Measurements from ENCODE around the gene PALM2AKAP2.
A peak's percentile ranks its signal among the peaks of the same experiment; 100 is the strongest.

Gene PALM2AKAP2

DNA sequence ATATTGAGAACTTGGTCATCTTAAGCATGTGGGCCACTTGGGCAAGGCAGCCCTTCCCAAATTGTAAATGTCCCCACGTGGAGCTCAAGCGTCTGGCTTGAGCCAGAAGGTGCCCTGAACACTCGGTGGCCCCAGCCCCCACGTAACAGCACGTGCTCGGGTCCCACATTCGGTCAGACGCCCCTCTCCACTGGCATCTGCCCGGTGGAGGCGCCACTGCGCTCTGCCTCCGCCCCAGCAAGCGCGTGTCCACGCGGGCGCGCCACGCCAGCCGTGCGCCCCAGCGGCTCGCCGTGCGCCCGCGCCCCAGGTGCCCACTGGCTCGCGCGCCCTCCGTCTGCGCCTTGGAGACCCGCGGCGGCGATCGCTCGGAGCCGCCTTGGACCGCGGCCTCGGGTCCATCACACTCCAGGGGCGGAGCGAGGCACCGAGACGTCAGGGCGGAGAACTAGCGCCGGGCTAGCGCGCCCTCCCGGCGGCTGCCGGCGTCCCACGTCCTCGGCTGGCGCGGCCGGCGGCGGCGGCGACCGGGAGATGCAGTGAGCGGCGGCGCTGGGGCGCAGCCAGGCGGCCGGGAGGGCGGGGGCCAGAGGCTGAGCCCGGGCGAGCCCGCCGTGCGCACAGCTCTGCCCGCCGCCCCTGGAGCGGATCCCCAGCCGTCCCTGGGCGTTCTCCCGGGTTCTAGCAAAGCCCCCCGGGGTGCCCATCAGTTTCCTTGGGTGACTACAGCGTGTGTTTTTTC is at the start of gene PALM2AKAP2:
TSS of gene PALM2AKAP2 (plus strand) at position 488 of the 742 bp plus-strand sequence. CDS start 291 bp downstream, outside the sequence.
- DNase-seq = peak; percentile 9

DNA sequence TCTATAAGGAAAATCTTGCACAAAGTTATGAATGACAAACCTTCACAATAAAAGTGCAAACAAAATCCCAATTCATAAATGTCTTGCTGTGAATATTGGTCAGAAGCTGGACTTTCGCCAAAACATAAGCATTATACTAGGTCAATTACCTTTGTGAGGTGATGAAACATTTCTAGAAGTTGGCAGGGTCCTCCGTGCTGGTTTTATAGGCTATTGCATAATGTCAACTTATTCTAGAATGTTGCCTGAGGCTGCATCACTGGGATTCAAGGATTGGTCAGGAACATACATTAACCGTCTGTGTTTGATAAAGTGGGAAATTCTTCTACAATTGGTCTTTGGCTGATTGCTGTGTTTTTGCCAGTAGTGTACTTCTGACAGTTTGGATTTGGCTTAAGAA is 49.8 kb upstream of the PALM2AKAP2 start:
- peak; percentile 15 for DNase-seq

DNA sequence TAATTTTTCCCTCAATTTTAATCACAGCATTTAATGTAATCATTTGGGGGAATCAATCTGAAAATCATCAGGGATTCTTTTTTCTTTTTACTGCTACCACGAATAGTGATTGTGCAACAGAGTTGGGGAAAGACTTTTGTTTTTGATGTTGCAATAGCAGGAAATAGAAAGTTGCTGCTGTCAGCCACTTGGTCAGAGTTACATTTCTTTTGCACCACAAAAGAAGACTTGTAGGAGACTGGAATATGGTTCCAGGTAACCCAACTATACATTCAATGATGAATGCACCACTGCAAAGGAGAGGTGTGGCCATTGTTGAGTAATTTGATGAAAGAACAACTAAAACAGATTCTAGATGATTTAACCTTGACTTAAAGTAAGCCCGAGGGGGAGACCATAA is 46.3 kb upstream of the PALM2AKAP2 start:
- no peak for DNase-seq

DNA sequence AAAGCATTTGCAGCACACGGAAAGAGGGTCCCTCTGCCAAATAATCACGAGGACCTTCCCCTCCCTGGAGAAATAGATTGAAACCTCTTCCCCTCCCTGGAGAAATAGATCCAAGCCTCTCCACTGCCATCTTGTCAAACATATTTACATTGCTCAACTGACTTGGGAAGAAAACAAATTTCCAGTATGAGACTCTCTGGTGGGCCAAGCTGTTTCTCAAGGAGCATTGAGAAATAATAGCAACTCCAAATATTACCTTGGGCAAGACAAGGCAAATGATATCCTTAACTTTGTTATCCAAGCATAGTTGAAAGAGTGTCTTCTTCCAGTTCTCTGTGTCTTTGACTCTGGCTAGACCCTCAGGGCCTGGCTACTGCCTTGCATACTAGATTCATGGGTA is 45.2 kb upstream of the PALM2AKAP2 start:
- DNase-seq = no peak

DNA sequence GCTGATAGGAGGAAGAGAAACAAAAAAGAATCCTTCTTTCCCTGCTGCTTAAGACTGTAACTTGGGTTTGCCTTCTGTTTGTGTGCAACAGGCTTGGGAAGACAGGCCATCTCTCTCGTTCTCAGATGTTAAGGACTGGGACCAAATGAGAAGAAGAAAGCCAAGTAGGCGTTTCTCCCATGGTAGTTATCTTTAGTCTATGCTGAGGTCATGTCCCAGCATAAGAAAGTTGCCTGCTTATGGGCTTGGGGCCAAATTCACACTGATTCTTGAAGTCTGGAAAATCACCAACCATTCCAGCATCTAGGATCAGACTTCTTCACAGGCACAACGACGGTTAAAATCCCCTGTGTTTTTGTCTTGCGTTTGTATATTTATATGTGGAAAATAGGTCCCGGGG is 44.2 kb upstream of the PALM2AKAP2 start:
- DNase-seq = no peak

DNA sequence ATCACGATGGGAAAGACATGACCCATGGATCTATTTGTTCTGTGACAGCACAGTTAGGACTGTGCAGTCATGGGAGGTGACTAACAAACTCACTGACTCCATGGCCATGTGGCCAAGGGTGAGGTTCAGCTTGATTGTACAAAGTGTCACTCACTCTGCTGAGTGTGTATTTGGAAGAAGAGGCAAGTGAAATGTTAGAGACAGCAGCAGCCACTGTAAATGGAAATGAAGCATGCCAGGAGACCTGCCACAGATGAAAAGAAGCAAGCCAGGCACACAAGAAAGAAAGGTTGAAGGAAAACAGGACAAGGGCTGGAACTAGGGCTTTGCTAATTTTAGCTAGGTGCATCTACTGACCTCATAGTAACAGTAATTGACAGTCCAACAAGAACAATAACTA is 42.7 kb upstream of the PALM2AKAP2 start:
- DNase-seq = no peak

DNA sequence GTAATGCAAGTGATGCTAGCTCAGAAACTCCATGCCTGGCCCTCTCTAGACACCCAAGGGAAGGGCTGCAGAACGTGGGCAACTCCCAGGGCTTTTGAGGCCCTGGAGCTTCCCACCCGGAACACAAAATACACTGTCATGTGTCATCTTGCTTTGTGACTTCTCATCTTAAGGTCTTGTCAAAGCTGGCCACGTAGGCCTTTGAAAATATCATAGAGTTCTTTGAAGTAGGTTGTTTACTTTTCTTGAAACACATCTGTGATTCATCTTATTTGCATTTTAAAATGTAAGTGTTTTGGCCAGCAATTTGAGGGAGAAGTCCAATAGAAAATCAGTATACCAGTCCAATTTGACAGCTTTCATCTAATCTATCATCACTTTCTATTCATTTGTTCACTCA is 40.2 kb upstream of the PALM2AKAP2 start:
- no peak for DNase-seq

DNA sequence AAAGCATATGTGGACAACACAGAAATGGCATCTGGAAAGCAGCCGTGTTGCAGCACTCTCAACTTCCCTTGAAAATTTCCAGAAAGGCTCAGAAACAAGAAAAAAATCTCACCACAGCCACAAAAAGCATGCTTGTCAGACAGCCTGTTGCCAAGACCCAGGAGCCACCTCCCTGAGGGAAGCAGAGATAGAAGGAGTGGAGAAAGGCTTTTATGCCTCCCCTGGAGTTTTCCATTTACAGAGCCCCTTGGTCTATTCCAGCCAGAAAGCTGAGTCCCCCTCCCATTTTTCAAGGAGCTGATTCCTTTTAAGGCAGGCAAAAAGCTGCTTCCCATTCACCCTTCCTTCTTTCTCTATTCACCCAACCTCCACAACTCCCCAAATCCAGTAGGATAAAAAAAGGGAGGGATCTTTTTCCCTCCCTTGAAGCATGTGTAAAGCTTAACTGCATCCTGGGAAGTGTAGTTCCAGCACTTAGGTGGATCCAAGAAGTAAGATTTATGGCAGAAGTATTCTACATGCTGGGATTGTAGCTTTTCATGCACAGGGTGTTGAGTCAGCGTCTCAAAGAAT is 37.1 kb upstream of the PALM2AKAP2 start:
- no peak for DNase-seq

DNA sequence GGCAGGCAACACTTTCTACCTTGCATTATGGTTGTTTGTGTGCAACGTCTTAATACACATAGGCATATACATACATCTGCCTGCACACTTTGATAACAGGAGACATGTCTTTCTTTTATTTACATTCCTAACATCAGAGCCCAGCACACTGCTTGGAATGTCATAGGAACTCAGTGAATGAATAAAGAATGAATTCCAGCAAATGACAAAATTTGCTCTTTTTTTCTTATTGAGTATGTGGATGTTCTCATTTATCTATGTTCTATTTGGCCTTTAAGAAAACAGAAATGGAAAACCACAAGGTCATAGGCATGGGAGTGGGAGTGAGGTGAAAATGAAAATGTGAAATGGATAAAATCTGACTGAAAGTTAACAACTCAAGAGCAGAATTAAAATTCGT is 36.3 kb upstream of the PALM2AKAP2 start:
- DNase-seq = no peak

DNA sequence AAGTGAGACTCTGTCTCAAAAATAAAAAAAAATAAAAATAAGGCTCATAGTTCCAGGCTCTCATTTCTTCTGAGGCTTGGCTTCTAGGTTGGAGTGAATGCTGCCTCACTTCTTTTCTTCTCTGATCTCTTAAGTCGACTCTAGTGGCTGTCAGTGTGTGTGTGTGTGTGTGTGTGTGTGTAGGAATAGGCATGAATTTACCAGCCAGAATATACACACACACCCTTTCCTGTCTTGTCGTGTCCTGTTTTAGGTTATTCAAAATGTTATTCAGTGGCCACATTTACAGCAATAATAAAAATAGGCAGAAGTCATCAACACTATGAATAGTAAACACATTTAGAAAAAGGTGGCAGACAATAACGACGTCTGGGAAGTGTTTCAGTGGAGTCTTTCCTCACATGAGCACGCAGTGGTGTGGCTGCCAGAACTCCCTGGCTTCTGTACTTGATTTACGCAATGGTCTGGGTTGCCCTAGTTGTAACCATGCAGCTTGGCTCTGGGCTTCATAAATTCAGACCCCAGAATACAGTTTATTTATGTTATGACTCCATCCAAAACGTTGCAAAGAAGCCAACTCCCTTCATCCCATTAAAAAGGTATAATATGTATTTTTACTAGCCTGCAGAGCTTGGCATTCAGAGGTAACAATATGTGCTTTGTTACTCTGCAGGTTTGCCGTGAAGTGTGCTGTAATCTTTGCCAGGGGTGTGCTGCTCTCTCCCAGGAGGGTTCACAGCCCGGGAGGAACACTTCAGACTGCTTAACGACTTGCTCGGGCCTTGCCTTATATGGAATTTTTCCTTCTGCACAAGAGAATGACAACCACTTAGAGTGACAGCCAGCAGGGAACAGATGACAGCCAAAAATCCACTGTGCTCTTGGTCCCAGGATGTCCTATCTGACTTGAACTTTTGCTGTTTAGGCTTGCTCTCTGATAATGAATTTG is 34.4 kb upstream of the PALM2AKAP2 start:
- no peak for DNase-seq

DNA sequence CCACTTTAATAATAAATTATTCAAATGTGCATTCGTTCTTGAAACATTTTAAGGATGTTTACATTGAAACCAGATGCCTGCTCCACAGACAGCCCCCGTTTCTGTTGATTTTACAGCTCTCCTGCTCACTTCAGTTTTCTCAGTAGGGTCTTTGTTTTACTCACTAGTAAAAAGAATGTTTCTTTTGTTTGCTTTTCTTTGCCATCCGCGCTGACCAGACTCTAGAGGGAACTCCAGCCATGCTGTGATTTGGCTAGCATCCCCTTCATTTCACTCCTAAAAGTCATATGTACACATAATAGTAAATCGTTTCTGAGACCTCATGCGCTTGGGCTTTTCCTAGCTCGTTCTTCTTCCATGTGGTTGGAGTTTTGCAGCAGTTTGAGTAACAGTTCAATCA is 28.7 kb upstream of the PALM2AKAP2 start:
- no peak for DNase-seq

DNA sequence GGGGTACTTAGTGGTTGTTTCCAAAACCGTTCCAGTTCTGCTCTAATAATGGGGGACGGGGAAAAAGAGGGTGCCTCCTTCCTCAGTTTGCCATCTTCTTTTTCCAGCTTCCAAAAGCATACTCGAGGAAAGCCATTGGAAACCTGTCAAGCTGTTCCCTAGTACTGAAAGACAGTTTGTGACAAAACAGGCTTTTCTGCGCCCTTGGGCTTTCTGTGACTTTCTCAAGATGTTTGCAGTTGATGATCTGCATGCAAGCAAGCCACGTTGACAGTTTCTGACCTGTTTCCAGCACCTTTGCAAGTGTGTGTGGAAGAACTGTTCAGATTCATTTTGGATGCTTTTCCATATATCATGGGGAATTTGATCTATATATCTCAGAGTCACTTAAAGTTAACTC is 26.7 kb upstream of the PALM2AKAP2 start:
- no peak for DNase-seq

DNA sequence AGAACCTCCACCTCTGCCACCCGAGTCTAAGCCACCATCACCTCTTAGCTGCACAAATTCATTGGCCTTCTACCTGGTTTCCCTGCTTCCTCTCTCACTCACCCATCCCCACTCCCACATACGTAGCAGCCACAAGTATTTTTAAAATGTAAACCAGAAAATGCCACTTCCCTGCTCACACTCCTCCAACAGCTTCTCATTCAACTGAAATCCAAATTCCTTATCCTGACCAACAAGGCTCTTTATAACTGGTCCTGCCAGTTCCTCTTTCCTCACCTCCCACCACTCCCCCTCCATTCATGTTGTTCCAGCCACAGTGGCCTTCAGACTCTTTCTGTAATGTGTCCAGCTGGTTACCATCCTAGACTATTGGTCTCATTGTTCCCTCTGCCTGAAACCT is 25.0 kb upstream of the PALM2AKAP2 start:
- DNase-seq = no peak

DNA sequence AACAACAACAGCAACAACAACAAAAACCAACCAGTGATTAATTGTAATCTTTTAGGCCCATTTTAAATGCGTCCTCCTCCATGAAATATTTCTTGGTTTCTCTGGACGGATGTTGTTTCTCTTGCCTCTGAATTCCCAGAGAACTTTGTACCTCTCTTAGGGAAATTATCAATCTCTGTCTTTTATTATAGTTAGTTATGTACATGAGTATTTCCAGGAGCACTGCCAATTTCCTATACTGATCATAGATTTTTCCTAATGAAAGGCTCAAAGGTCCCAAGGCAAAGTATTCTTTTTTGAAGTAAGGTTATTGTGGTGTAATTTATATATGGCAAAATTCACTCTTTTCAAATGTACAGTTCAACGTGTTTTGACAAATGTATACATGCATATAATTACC is 20.4 kb upstream of the PALM2AKAP2 start:
- DNase-seq = no peak

DNA sequence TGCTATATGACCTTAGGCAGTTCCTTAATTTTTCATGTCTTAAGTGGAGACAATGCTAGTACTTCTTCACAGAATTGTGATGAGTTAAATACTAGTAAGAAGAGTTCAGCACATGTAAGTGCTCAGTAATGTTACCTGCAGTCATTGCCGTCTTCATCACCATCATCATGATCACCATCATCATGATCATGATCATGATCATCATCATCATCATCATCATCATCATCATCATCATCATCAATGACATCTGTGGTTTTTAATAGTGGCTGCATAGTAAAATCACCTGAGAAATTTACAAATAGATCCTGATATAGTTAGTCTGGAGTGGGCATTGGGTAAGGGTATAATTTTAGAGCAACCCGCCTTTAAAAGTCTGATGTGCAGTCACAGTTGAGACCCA is 14.7 kb upstream of the PALM2AKAP2 start:
- DNase-seq = no peak

DNA sequence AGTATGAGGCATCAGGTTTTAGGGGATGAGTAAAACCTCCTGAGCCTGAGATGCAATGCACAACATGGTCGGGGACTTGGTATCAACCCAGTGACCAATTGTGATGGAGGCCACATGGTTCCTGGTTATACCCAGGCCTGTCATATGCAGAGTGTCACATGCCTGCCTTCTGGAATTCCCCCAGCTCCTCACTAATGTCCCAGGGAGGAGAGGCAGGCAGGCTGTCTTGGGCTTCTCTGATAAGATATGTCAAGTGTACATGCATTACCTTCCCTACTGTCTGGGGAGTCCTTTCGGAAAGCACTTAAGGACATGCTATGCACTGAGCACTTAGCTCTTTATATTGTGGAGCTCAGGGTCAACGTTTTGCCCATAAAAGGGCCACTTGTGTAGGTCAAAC is 14.2 kb upstream of the PALM2AKAP2 start:
- DNase-seq = no peak

DNA sequence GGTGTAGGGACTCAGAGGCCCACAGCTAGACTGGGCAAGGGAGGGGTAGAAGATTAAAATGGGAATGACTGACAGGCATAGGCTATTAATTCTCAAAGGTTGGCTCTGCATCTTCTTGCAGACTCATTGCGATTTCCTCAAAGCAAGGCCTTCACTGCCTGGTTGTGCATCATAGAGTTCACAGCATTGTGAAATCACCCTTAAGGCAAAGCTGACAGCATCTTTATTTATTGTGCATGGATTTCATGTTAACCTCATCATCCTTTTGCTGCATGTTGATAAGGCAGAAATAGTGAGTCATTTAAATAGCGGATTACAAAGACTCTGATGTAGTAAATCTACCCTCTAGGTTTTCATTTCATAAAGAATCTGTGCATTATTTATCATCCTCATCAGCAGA is 13.6 kb upstream of the PALM2AKAP2 start:
- no peak for DNase-seq

DNA sequence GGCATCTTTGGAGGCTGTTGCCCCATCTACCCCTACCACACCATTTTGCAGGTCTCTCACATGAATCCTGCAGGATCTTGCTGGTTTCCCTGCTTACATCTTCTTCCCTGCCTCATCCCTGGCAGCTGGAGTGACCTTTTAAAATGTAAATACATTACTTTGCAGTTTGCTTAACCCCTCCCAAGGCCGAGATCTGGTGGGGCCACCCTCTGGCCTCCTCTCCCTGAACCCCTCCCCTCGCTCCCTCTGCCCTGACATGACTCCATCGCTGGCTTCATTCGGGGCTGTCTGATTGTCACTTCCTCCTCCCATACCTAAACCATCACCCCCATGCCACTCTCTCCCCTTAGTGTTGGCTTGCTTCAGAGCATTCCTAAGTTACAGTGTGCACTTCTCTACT is 12.6 kb upstream of the PALM2AKAP2 start:
- DNase-seq = no peak

DNA sequence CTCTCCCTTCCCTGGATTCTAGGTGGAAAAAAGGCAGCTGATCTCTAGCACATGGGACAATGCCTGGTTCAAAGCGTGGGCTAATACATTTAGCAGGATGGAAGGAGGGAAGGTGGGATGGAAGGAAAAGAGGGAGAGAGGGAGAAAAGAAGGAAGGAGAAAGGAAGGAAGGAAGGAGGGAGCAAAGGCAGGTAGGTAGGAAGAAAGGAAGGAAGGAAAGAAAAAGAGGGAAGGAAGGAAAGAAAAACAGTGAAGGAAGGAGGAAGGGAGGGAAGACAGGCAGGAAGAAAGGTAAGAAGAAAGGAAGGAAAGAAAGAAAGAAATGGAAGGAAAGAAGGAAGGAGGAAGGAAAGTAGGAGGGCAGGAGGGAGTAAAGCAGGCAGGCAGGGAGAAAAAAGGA is 12.2 kb upstream of the PALM2AKAP2 start:
- DNase-seq = no peak

DNA sequence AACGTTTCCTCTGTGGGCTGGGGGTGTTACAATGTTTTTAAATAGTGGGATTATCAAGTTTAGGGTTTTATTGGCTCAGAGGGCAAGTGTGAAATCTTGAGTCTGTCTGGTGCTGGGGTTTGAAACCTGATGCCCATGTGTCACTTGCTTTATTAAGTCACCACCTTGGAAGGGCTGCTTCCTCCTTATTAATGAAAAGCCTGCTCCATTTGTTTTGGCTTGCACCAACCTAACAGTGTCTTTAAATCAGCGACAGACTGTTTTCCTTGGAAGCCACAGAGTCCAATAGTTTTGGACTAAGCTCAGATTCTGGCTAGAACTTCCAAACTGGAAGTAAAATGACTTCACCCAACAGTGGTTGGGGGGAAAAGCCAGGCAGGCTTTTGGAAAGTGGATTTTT is 10.7 kb upstream of the PALM2AKAP2 start:
- no peak for DNase-seq

DNA sequence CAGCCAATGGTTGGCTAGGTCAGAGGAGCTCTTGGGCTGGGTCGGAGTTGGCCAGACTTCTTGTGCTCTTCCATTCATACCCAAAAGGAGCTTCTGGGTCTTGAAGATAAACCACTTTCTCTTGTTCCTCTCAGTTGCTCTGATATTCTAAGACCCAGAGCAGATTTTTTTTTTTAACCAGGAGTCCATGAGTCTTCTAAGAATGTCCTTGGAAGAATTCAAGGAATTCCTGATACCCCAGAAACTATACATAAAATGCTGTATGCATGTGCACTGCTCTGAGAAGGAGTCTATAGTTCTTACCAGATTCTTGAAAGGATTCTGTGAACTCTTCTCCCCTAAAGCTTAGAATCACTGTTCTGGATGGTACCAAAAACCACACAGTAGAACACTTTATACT is 9.9 kb upstream of the PALM2AKAP2 start:
- no peak for DNase-seq

DNA sequence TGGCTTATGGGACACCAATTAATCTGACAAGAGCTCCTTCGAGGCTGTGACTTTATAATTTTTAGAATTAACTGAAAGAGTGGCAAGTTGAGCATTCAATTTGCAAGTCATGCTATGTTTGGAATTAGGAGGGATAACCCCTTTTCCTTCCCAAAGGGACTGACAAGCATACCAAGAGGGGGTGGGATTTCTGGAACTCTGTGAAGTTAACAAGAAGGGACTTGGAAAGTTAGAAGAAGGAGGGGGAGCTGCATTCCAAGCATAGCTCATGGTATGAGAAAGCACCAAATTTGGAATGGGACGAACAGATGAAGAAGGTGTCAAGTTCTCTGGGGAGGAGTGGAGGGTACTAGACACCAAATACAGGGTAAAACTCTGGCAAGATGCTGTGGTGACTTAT is 8.9 kb upstream of the PALM2AKAP2 start:
- no peak for DNase-seq

DNA sequence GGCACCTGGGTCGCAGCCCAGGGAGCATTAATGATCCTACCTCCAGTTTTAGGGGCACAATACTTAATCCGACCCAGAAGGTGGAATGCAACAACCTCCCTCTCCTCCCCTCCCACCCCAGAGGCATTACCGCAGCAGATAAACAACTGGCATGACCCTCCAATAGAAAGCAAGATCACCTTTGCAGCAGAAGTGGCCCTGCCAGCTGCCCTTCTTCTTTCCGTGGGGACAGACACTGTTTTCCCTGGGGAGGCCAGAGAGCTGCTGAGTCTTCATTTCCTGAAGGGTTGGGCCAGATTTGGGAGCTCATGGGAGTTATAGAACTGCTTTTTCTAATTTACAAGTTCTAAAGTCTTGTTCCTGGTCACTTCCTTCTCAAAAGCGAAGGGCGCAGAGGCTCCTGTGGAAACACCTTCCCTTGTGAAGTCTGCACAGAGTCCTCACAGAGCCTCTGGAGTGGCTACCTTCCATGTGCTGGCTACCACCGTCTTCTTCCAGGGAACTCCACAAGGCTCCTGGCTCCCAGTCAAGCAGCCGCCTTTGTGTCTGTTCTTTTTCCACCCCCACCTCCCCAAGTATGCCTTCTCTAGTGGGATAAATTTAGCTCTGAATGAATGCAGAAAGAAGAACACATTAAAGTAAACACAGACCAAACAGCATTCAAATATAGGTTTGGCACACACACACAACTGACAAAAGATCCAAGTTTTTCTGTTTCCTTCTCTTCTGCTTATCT is 8.0 kb upstream of the PALM2AKAP2 start:
- no peak for DNase-seq
